ENCODE measurements around the gene NVL.

NVL gene

DNA sequence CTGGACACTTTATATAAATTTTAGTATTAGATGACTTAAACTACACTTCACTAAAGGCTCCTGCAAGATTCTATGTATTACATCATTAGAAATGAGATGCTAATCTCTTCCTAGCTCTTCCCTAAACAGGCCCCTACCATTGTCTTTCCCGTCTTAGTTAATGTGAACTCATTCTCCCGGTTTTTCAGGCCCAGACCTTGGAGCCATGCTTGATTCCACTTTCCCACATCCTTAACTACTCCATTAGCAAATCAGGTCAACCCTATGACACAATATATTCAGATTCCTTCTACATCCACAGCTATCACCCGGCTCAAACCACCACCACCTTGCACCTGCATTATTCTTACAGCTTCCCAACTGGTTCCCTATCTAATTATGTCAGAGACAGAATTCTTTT is 73.3 kb downstream of the NVL start:
- no peak overlapping the region for H3K4me3 ChIP-seq (replicated peaks; ENCODE audit: low read depth, low read length)
- no peak for DNase-seq (ENCODE audit: extremely low read depth, low read depth)
- TF ChIP-seq, protein P1, sequence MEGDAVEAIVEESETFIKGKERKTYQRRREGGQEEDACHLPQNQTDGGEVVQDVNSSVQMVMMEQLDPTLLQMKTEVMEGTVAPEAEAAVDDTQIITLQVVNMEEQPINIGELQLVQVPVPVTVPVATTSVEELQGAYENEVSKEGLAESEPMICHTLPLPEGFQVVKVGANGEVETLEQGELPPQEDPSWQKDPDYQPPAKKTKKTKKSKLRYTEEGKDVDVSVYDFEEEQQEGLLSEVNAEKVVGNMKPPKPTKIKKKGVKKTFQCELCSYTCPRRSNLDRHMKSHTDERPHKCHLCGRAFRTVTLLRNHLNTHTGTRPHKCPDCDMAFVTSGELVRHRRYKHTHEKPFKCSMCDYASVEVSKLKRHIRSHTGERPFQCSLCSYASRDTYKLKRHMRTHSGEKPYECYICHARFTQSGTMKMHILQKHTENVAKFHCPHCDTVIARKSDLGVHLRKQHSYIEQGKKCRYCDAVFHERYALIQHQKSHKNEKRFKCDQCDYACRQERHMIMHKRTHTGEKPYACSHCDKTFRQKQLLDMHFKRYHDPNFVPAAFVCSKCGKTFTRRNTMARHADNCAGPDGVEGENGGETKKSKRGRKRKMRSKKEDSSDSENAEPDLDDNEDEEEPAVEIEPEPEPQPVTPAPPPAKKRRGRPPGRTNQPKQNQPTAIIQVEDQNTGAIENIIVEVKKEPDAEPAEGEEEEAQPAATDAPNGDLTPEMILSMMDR (IDR thresholded peaks at IDR 0.05; ENCODE audit: low read depth, low read length, missing control alignments): no peak

DNA sequence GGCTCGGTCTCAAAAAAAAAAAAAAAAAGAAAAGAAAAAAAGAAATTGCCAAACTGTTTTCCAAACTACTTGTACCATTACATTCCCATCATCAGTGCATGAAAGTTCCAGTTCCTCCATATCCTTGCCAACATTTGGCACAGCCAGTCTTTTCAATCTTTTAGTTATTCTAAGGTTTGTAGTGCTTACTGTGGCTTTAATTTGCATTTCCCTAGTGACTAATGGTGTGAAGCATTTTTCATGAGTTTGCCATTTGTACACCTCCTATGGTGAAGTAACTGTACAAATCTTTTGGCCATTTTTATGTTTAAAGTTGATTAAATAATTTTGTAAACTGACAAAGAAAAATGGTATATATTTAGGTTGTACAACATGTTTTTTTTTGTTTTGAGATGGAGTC is 76.3 kb downstream of the NVL start:
- H3K4me3 ChIP-seq (replicated peaks; ENCODE audit: low read depth, low read length): no peak overlapping the region
- TF ChIP-seq, protein P1 (IDR thresholded peaks at IDR 0.05; ENCODE audit: low read depth, low read length, missing control alignments): no peak
- DNase-seq (ENCODE audit: extremely low read depth, low read depth): no peak

DNA sequence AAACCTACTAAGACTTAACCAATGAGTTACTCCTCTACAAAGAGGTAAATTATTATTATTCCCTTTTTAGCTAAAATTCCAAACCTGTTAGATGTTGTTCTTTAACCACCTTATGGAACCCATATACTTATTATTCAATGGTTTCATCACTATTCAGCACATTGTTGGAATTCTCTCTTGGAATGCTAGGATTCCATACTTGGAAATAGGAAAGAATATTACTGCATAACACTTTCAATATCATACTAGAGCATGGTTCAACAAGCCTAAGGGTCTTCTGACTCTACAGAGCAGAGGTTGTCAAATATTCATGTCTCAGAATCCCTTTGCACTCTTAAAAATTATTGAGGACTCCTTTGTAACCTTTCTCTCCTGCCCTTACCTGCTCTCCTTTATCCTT is 77.5 kb downstream of the NVL start:
- TF ChIP-seq, protein P1 (IDR thresholded peaks at IDR 0.05; ENCODE audit: low read depth, low read length, missing control alignments): no peak
- no peak overlapping the region for H3K4me3 ChIP-seq (replicated peaks; ENCODE audit: low read depth, low read length)
- no peak for DNase-seq (ENCODE audit: extremely low read depth, low read depth)

DNA sequence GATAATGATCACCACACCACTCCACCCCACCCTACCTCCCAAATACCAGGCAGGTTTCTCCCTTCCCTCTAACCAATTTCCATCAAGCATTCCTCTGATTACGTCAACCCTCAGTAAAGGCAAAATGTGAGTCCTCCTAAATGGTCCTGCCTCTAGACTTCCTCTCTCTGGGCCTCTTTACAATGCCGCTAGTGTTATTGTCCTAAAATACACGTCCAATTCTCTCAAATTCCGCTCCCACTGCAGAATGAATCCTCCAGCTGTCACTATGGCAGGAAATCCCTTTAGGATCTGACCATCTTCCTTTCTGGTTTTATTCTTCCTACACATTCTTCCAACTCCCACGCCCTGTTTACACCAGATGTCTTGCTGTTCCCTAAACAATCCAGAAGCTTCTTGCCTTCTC is 78.2 kb downstream of the NVL start:
- H3K4me3 ChIP-seq (replicated peaks; ENCODE audit: low read depth, low read length): no peak overlapping the region
- DNase-seq (ENCODE audit: extremely low read depth, low read depth): no peak
- TF ChIP-seq, protein P1 (IDR thresholded peaks at IDR 0.05; ENCODE audit: low read depth, low read length, missing control alignments): no peak

DNA sequence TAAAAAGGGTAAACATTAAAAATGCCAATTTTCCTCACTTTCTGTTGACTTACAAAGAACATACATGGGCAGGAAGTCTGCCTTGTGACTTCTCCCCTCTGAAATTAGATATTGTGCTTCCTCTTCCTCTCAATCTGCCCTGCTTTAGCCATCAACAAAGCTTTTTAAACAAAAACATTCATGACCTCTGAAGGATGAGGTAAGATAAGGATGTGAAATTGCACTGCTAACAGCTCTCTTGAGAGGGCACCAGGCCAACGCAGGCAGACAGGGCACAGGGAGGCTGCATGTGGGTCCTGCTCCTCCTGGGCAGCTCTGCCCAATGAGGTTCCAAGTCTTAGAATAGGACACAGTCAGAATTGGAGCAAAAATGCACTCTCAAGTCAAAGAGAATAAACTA is 84.8 kb downstream of the NVL start:
- H3K4me3 ChIP-seq (replicated peaks; ENCODE audit: low read depth, low read length): no peak overlapping the region
- peak; percentile 35 for DNase-seq (ENCODE audit: extremely low read depth, low read depth)
- TF ChIP-seq, protein P1 (IDR thresholded peaks at IDR 0.05; ENCODE audit: low read depth, low read length, missing control alignments): no peak

DNA sequence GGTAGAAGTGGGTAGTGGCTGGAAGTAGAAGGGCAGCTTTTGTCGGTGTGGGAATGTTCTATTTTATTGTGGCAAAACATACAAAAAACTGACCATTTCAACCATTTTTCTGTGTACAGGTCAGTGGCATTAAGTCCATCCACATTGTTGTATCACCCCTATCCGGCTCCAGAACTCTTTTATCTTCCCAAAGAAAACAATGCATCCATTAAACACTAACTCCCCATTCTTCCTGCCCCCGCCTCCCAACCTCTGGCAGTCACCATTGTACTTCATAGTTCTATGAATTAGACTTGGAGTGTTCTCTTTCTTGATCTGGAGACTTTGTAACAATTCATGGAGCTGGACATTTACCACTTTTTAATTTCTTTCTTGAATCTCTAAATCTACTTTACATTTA is 91.2 kb downstream of the NVL start:
- no peak overlapping the region for H3K4me3 ChIP-seq (replicated peaks; ENCODE audit: low read depth, low read length)
- no peak for DNase-seq (ENCODE audit: extremely low read depth, low read depth)
- TF ChIP-seq, protein P1 (IDR thresholded peaks at IDR 0.05; ENCODE audit: low read depth, low read length, missing control alignments): no peak

DNA sequence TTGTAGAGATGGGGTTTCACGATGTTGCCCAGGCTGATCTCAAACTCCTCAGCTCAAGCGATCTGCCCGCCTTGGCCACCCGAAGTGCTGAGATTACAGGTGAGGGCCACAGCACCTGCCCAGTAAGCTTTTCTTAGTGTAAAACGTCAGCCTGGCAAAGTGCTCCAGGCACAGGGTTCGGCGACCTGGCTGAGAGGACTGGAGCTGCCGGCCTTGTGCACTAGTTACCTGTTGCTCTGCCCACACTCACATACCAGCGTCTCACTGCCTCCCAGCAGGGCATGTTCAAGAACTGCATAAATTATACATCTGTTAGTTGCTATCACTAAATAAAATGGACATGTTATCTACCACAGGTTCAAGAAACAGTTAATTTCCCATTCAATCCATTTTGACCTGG is 91.8 kb downstream of the NVL start:
- TF ChIP-seq, protein P1 (IDR thresholded peaks at IDR 0.05; ENCODE audit: low read depth, low read length, missing control alignments): no peak
- no peak overlapping the region for H3K4me3 ChIP-seq (replicated peaks; ENCODE audit: low read depth, low read length)
- no peak for DNase-seq (ENCODE audit: extremely low read depth, low read depth)
